ENCODE data around the gene RAB7A. TPM values are rescaled to one million over a fixed set of nuclear protein-coding genes. Genes with fewer than 3 reads are reported as not detected.

Gene RAB7A
- total and polyA plus RNA-seq, 2 of the 8 experiments (the other 6 are each of a cell fraction or from before 2014, with no cell fraction given): 179 to 195 TPM

DNA sequence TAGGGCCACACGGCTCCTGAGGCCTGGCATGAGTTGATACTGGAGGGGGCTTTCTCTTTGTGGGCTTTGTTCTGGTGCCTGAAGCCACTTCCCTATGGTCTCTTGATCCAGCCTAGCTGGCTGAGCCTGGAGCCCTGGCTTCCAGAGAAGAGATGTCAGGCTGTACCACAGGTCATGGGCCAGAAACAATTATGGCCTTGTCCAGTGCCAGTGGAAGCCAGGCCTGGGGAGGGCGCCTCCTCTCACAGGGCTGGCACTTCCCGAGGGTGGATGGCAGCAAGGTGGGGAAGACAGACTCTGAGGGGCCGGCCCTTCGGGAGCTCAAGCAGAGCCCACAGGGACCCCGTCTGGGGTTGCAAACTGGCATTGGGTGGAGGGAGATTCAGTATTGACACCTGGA is 118.5 kb downstream of the RAB7A start (continued):
- no peak for TF ChIP-seq GABPA (IDR thresholded peaks at IDR 0.05; ENCODE audit: borderline replicate concordance, insufficient read depth, low read length)
- TF ChIP-seq BRCA1 (IDR thresholded peaks at IDR 0.05; ENCODE audit: low read depth, low read length): no peak

All from H1 (cell line).